GM23338 (cell line): Measurements from ENCODE around the gene NT5DC3. TPM values are rescaled to one million over a fixed set of nuclear protein-coding genes. Genes with fewer than 3 reads are reported as not detected.

Experiments
- ATAC-seq: fragments of 200-7000 bp; cut with Tn5 transposase; 3 replicates; pipeline ENCODE4 v1.9.1; 2020
- DNase-seq: peaks from one replicate; pipeline ENCODE4 v3.0.0-alpha.2; 2015; ENCODE audit warnings: low spot score
- H2AFZ ChIP-seq: fragments of 200-600 bp; sonication (generic); 2 replicates; pipeline ENCODE4 v1.8.0; 2016; ENCODE audit warnings: antibody characterized with exemption, mild to moderate bottlenecking, moderate library complexity
- H3F3A ChIP-seq: fragments of 200-600 bp; sonication (generic); replicated peaks from 2 replicates; pipeline ENCODE4 v1.8.0; 2017; ENCODE audit warnings: antibody characterized with exemption, mixed run types, low read depth
- H3K27ac ChIP-seq: fragments of 200-600 bp; sonication (generic); 2 replicates; pipeline ENCODE4 v1.6.1; 2016; ENCODE audit warnings: low read depth
- H3K27me3 ChIP-seq: fragments of 200-600 bp; sonication (generic); 2 replicates; pipeline ENCODE4 v1.8.0; 2016; ENCODE audit warnings: mild to moderate bottlenecking, mixed run types, moderate library complexity; ENCODE audit not compliant: insufficient read depth
- H3K36me3 ChIP-seq: fragments of 200-600 bp; sonication (generic); 2 replicates; pipeline ENCODE4 v1.8.0; 2016; ENCODE audit warnings: mild to moderate bottlenecking; ENCODE audit not compliant: insufficient read depth
- H3K4me1 ChIP-seq: fragments of 200-600 bp; sonication (generic); 2 replicates; pipeline ENCODE4 v1.8.0; 2016; ENCODE audit warnings: mild to moderate bottlenecking, moderate library complexity; ENCODE audit not compliant: insufficient read depth
- H3K4me2 ChIP-seq: fragments of 200-600 bp; sonication (generic); 2 replicates; pipeline ENCODE4 v1.7.1; 2017; ENCODE audit warnings: mixed run types
- H3K4me3 ChIP-seq: fragments of 200-600 bp; sonication (generic); 2 replicates; pipeline ENCODE4 v1.6.1; 2016; ENCODE audit warnings: mixed run types
- H3K79me2 ChIP-seq: fragments of 200-600 bp; sonication (generic); replicated peaks from 2 replicates; pipeline ENCODE4 v1.8.0; 2017; ENCODE audit warnings: mild to moderate bottlenecking; ENCODE audit not compliant: insufficient read depth
- H3K9me2 ChIP-seq: fragments of 200-600 bp; sonication (generic); 2 replicates; pipeline ENCODE4 v1.8.0; 2017; ENCODE audit not compliant: insufficient read depth
- H4K20me1 ChIP-seq: fragments of 200-600 bp; sonication (generic); replicated peaks from 2 replicates; pipeline ENCODE4 v1.8.0; 2017; ENCODE audit warnings: mild to moderate bottlenecking; ENCODE audit not compliant: insufficient read depth
- H3K27ac Mint-ChIP-seq: 2 replicates; pipeline ENCODE4 v1.8.0; 2020; ENCODE audit warnings: inconsistent platforms, mild to moderate bottlenecking, moderate library complexity, mixed read lengths
- H3K27me3 Mint-ChIP-seq: 3 replicates; pipeline ENCODE4 v1.8.0; 2022; ENCODE audit warnings: low read depth, mild to moderate bottlenecking, moderate library complexity, mixed read lengths, inconsistent platforms; ENCODE audit not compliant: insufficient read depth, poor library complexity
- H3K36me3 Mint-ChIP-seq: 3 replicates; pipeline ENCODE4 v1.8.0; 2021; ENCODE audit warnings: low read depth, mild to moderate bottlenecking, inconsistent platforms, moderate library complexity, mixed read lengths
- H3K4me1 Mint-ChIP-seq: 3 replicates; pipeline ENCODE4 v1.8.0; 2020; ENCODE audit warnings: mild to moderate bottlenecking, inconsistent platforms, mixed read lengths
- H3K4me3 Mint-ChIP-seq: 3 replicates; pipeline ENCODE4 v1.8.0; 2021; ENCODE audit warnings: moderate library complexity, mild to moderate bottlenecking, inconsistent platforms, mixed read lengths
- H3K9me3 Mint-ChIP-seq: 3 replicates; pipeline ENCODE4 v1.8.0; 2020; ENCODE audit warnings: moderate library complexity, mild to moderate bottlenecking, inconsistent platforms, mixed read lengths
- CREB1 ChIP-seq: fragments of 250-450 bp; sonication (Bioruptor Pico); IDR thresholded peaks from 2 replicates; pipeline ENCODE4 v1.5.0; 2020; ENCODE audit warnings: low read depth, mild to moderate bottlenecking, moderate library complexity
- EZH2 ChIP-seq: fragments of 200-600 bp; sonication (generic); IDR thresholded peaks from one replicate; pipeline ENCODE4 v1.8.0; 2017; ENCODE audit warnings: antibody characterized with exemption, mild to moderate bottlenecking, low read depth; ENCODE audit not compliant: unreplicated experiment
- JUNB ChIP-seq: IDR thresholded peaks from one replicate; pipeline ENCODE4 v1.6.1; 2016; ENCODE audit warnings: antibody characterized with exemption; ENCODE audit not compliant: unreplicated experiment
- NANOG ChIP-seq: IDR thresholded peaks from 2 replicates; pipeline ENCODE4 v1.6.1; 2016; ENCODE audit warnings: antibody characterized with exemption, borderline replicate concordance
- ZNF331 ChIP-seq: fragments of 250-450 bp; sonication (Bioruptor Pico); IDR thresholded peaks from 2 replicates; pipeline ENCODE4 v1.5.0; 2020; ENCODE audit warnings: low read depth, mild to moderate bottlenecking, moderate library complexity
- polyA plus RNA-seq: library from polyadenylated mRNA; unstranded; fragments of >200 nt; fragmentation: Nextera tagmentation; extraction: Ambion mirVana; gene quantifications from 2 replicates; pipeline ENCODE4 v1.2.1, GENCODE V29; 2016
- total RNA-seq: library from RNA; depleted of rRNA; stranded (reverse); fragments of >200 nt; shearing (Covaris generic); gene quantifications from 2 replicates; pipeline ENCODE4 v1.2.3, GENCODE V29; 2014
- TF ChIP-seq, protein P1 (sequence below): IDR thresholded peaks from one replicate; pipeline ENCODE4 v1.6.1; 2018; ENCODE audit warnings: antibody characterized with exemption; ENCODE audit not compliant: unreplicated experiment
- TF ChIP-seq, protein P2 (sequence below): fragments of 250-450 bp; sonication (Bioruptor Pico); IDR thresholded peaks from 2 replicates; pipeline ENCODE4 v1.5.0; 2020; ENCODE audit warnings: mild to moderate bottlenecking, moderate library complexity

NT5DC3 gene
- total and polyA plus RNA-seq, 2 experiments from 2014 or later, result 2.2 to 12.5 TPM

DNA sequence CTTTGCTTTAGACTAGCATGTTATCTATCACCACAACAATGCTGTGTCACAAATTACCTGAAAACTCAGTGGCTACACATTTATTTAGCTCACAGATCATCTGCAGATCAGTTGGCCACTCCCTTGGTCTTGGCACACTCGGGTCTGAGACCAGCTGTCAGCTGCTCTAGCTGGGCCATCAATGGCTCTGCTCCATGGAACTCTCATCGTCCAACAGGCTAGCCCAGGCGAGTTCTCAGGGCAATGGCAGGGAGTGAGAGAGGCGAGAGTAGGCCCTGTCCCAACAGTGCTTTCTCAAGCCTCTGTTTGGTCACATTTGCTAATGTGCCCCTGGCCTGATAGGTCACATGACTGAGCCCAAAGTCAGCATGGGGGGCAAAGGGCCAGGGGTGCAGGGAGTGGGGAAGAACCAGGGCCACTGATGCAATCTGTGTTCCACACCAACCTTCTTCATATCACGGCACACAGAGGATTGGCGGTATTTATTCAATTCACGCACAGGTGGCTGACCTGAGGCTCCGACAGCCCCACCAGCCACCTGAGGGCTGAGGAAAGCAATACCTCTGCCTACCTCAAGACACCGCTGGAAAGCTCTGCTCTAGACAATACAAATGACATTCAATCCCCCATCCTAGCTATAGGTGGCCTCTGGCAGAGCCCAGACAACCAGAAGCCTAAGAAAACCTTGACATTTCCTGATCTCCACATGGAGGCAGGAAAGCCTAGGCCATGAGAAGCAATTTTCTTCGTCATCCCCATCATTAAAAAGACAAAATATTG lies 82.5 kb downstream of the NT5DC3 start:
- no peak overlapping the region for H3K4me2 ChIP-seq
- no peaks in the 10 kb centered on the region for H3K4me1 ChIP-seq
- Mint-ChIP-seq H3K9me3 (no peaks in the 10 kb centered on the region), H3K4me3 (no peak overlapping the region), H3K27me3 (peaks cover 2% of the 10 kb centered on the region), H3K4me1 (peaks cover 10% of the 10 kb centered on the region), H3K27ac (no peak overlapping the region), H3K36me3 (no peaks in the 10 kb centered on the region)
- H3K27me3 ChIP-seq, result no peaks in the 10 kb centered on the region
- H3K4me3 ChIP-seq, result no peak overlapping the region
- no peak for TF ChIP-seq NANOG
- no peak for TF ChIP-seq ZNF331 (CRISPR knock-in tag)
- TF ChIP-seq, protein P1, sequence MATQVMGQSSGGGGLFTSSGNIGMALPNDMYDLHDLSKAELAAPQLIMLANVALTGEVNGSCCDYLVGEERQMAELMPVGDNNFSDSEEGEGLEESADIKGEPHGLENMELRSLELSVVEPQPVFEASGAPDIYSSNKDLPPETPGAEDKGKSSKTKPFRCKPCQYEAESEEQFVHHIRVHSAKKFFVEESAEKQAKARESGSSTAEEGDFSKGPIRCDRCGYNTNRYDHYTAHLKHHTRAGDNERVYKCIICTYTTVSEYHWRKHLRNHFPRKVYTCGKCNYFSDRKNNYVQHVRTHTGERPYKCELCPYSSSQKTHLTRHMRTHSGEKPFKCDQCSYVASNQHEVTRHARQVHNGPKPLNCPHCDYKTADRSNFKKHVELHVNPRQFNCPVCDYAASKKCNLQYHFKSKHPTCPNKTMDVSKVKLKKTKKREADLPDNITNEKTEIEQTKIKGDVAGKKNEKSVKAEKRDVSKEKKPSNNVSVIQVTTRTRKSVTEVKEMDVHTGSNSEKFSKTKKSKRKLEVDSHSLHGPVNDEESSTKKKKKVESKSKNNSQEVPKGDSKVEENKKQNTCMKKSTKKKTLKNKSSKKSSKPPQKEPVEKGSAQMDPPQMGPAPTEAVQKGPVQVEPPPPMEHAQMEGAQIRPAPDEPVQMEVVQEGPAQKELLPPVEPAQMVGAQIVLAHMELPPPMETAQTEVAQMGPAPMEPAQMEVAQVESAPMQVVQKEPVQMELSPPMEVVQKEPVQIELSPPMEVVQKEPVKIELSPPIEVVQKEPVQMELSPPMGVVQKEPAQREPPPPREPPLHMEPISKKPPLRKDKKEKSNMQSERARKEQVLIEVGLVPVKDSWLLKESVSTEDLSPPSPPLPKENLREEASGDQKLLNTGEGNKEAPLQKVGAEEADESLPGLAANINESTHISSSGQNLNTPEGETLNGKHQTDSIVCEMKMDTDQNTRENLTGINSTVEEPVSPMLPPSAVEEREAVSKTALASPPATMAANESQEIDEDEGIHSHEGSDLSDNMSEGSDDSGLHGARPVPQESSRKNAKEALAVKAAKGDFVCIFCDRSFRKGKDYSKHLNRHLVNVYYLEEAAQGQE, result no peak
- no peak for TF ChIP-seq JUNB
- no peak for TF ChIP-seq CREB1
- TF ChIP-seq EZH2, result no peak
- no peak overlapping the region for H2AFZ ChIP-seq
- H3K79me2 ChIP-seq, result no peaks in the 10 kb centered on the region
- ATAC-seq (peak; percentile 92), DNase-seq (peak; percentile 51)
- H3K36me3 ChIP-seq, result no peaks in the 10 kb centered on the region
- no peaks in the 10 kb centered on the region for H3K9me2 ChIP-seq
- no peak overlapping the region for H3K27ac ChIP-seq
- H3F3A ChIP-seq, result no peaks in the 10 kb centered on the region
- H4K20me1 ChIP-seq, result no peaks in the 10 kb centered on the region

DNA sequence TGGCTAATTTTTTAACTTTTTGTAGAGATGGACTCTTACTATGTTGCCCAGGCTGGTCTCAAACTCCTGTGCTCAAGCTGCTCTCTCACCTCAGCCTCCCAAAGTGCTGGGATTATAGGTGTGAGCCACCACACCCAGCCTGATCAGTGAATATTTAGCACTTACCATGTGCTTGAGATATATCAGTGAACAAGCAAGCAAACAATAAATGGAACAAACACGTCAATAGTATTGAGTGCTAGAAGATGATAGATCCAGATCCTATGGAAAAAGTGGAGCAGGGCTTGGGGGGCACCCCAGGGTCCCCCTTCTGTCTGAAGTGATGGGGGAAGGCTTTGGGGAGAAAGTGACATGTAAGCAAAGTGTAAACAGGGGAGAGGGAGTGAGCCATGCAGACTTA lies 83.8 kb downstream of the NT5DC3 start:
- Mint-ChIP-seq H3K36me3 (no peaks in the 10 kb centered on the region), H3K9me3 (no peaks in the 10 kb centered on the region), H3K27ac (no peak overlapping the region), H3K4me3 (no peak overlapping the region), H3K27me3 (peaks cover 2% of the 10 kb centered on the region), H3K4me1 (peaks cover 10% of the 10 kb centered on the region)
- Histone ChIP-seq H3F3A (no peaks in the 10 kb centered on the region), H3K4me3 (no peak overlapping the region), H3K27ac (no peak overlapping the region), H3K27me3 (no peaks in the 10 kb centered on the region), H3K9me2 (no peaks in the 10 kb centered on the region), H4K20me1 (no peaks in the 10 kb centered on the region), H3K79me2 (no peaks in the 10 kb centered on the region), H3K36me3 (no peaks in the 10 kb centered on the region), H2AFZ (no peak overlapping the region), H3K4me2 (no peak overlapping the region), H3K4me1 (no peaks in the 10 kb centered on the region)
- no peak for DNase-seq
- no peak for ATAC-seq
- TF ChIP-seq, protein P2, sequence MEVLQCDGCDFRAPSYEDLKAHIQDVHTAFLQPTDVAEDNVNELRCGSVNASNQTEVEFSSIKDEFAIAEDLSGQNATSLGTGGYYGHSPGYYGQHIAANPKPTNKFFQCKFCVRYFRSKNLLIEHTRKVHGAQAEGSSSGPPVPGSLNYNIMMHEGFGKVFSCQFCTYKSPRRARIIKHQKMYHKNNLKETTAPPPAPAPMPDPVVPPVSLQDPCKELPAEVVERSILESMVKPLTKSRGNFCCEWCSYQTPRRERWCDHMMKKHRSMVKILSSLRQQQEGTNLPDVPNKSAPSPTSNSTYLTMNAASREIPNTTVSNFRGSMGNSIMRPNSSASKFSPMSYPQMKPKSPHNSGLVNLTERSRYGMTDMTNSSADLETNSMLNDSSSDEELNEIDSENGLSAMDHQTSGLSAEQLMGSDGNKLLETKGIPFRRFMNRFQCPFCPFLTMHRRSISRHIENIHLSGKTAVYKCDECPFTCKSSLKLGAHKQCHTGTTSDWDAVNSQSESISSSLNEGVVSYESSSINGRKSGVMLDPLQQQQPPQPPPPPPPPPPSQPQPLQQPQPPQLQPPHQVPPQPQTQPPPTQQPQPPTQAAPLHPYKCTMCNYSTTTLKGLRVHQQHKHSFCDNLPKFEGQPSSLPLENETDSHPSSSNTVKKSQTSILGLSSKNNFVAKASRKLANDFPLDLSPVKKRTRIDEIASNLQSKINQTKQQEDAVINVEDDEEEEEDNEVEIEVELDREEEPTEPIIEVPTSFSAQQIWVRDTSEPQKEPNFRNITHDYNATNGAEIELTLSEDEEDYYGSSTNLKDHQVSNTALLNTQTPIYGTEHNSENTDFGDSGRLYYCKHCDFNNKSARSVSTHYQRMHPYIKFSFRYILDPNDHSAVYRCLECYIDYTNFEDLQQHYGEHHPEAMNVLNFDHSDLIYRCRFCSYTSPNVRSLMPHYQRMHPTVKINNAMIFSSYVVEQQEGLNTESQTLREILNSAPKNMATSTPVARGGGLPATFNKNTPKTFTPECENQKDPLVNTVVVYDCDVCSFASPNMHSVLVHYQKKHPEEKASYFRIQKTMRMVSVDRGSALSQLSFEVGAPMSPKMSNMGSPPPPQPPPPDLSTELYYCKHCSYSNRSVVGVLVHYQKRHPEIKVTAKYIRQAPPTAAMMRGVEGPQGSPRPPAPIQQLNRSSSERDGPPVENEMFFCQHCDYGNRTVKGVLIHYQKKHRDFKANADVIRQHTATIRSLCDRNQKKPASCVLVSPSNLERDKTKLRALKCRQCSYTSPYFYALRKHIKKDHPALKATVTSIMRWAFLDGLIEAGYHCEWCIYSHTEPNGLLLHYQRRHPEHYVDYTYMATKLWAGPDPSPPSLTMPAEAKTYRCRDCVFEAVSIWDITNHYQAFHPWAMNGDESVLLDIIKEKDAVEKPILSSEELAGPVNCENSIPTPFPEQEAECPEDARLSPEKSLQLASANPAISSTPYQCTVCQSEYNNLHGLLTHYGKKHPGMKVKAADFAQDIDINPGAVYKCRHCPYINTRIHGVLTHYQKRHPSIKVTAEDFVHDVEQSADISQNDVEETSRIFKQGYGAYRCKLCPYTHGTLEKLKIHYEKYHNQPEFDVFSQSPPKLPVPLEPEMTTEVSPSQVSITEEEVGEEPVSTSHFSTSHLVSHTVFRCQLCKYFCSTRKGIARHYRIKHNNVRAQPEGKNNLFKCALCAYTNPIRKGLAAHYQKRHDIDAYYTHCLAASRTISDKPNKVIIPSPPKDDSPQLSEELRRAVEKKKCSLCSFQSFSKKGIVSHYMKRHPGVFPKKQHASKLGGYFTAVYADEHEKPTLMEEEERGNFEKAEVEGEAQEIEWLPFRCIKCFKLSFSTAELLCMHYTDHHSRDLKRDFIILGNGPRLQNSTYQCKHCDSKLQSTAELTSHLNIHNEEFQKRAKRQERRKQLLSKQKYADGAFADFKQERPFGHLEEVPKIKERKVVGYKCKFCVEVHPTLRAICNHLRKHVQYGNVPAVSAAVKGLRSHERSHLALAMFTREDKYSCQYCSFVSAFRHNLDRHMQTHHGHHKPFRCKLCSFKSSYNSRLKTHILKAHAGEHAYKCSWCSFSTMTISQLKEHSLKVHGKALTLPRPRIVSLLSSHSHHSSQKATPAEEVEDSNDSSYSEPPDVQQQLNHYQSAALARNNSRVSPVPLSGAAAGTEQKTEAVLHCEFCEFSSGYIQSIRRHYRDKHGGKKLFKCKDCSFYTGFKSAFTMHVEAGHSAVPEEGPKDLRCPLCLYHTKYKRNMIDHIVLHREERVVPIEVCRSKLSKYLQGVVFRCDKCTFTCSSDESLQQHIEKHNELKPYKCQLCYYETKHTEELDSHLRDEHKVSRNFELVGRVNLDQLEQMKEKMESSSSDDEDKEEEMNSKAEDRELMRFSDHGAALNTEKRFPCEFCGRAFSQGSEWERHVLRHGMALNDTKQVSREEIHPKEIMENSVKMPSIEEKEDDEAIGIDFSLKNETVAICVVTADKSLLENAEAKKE (CRISPR knock-in tag), result no peak
- no peak for TF ChIP-seq JUNB
- TF ChIP-seq, protein P1, result no peak
